Epidermal melanocyte (primary cell): ENCODE data around the gene HSFX3.
"Not testable (repeated sequence)": the region's sequence is repeated elsewhere in the genome, so short reads cannot be mapped to it uniquely, and the experiment has no call there.

Experiments used
- DNase-seq: peaks from one replicate; pipeline ENCODE4 v3.0.0; 2011; ENCODE audit warnings: low spot score; ENCODE audit not compliant: insufficient read length

Gene HSFX3

DNA sequence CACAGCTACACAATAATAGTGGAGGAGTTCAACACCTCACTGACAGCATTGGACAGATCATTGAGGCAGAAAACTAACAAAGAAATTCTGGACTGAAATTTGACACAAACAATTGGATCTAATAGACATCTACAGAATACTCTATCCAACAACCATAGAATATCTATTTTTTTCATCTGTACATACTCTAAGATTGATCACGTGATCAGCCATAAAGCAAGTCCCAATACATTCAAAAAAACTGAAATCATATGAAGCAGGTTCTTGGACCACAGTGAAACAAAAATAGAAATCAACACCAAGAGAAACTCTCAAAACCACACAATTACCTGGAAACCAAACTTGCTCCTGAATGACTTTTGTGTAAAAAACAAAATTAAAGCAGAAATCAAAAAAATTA lies 32.4 kb downstream of the HSFX3 start:
- no peak for DNase-seq

DNA sequence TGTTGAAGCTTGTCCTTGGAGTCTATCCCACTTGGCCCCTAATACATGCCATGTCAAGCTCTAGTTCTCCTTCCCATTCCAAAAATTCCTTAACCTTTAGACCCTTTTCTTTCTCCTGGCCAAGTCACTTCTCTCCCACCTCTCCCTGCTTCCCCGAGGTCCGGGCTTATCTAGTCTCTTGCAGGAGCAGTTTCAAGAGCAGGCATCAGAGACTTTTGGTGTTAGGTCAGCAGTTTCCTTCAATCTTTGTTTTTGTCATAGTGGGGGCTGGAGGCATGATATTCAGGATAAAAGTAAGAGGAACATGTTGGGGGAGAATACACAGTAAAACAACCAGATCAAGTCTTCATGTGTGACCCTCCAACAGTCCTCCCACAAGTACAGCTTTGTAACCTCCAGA lies 33.1 kb downstream of the HSFX3 start:
- no peak for DNase-seq

DNA sequence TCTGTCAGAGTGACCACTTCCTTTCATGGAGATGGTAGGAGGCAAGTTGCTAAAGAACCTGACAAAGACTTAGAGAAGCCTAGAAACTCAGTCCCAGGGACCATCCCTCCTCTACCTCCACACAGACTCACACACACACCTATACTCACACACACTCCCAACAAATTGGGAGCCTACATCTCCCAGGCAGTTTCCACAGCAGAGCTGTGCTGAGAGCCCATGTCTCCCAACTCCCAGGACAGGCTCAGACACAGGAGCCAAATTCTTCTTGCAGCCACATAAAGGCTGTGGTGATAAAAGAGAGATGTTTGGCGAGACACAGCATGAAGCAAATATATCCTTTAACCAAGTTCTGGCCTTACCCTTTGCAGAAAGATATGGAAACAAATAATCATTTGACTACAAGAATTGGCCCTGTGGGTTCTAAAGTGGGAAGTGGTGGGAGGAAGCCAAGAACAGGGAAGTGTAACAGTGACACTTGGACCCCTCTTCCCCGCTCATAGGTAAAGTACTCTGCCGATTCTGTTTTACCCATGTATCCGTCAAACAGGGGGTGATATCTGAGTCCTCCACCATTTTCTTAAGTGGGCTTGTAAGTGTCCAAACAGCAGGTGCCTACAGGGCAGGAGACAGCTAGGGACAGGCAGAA lies 33.6 kb downstream of the HSFX3 start:
- no peak for DNase-seq

DNA sequence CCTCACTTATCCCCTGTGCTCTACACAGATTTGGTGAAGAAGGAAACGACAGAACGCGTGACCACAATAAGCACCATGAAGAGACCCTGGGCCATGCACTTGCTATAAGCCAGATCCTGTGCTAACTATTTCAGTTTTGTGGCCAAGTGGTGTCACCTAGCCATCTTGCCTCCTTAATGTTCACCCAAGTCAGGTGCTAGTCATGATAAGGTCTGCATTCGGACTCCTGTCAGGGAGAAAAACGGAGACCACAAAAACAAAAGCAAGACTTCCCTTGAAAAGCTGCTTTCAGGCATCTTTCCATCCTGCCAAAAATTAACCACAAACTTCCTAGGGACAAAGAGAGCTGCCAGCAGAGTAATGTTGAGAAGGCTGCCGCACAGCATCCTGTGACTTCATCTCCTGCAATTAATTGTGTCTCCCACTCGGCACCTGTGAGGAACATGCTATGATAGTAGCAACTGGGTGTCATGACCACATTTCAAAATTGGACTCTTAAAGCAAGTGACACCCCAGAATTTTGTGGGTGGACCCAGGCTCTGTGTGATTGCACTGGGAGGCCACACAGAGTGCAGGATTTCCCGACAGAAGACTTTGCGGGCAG lies 35.8 kb downstream of the HSFX3 start:
- DNase-seq, result no peak

DNA sequence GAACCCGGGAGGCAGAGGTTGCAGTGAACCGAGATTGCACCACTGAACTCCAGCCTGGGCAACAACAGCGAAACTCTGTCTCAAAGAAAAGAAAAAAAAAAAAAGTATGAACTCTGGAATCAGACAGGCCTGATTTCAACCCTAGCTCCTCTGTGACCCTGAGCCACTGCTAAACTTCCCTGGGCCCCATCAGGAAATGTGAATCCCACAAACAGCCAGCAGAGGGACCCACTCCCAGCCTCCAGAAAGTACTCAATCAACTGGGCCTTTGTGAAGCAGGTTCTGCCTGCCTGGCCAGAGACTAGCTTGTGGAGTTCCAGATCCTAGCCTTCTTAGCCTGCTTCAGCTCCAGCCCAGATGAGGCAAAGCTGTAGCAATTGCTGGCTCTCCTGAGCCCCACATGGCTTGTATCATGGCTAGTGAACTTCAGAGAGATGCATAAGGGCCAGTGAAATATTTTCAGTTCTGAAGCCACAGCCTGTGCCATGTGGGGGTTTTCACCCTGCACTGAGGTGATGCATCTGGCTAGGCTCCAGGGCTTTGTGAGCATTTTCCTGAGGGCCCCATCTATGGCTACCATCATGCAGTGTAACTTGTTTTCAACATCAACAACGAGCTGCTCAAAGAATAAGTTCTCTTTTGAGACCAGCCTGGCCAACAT lies 37.4 kb downstream of the HSFX3 start:
- peak; percentile 38 for DNase-seq

DNA sequence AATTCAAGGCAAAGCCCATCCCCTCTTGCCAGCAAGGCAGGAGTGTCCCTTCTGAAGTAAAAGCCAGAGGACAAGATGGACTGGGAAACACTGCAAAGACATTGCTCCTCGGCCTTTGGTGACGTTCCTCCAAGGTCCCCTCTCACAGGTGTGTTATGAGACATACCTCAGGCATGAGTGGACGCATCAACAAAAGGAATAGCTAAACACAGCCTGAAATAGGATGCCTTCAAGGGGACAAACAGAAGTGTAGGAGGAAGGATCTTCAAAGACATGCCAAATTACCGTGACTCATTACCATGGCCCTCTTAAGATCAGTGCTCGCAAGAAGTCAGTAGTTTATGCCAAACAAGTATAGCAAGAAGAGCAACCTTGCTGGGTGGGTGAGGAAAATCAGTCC lies 38.6 kb downstream of the HSFX3 start:
- no peak for DNase-seq

DNA sequence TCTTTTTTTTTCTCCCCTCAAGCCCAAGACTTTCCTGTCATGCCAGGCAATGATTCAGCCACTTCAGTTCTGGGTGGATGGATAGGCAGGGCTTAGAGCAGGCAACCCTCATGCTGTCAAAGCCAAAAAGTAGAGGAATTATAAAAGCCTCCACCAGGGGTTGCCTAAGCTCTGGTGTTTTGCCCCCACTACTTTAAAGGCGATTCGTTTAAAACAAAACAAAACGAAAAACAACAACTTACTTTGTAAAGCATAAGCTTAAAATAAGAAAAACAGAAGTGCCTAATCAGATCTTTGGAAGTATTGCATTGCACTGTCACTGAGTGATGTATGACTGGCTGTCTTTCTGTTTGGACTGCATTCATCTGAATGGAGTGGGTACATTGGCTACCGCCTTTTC lies 39.3 kb downstream of the HSFX3 start:
- DNase-seq, result no peak

DNA sequence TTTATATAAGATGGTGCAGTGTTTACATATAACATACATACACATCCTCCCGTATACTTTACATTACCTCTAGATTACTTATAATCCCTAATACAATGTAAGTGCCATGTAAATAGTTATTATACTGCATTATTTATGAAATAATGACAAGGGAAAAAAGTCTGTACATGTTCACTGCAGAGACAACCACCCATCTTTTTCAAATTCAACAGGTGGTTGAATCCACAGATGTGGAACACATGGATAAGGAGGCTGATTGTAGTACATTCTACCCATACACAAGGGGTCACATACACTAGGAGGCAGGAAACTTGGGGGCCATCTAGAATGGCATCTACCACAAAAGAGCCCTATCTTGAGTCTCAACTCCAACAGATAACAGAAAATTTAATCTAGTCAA lies 41.3 kb downstream of the HSFX3 start:
- no peak for DNase-seq

DNA sequence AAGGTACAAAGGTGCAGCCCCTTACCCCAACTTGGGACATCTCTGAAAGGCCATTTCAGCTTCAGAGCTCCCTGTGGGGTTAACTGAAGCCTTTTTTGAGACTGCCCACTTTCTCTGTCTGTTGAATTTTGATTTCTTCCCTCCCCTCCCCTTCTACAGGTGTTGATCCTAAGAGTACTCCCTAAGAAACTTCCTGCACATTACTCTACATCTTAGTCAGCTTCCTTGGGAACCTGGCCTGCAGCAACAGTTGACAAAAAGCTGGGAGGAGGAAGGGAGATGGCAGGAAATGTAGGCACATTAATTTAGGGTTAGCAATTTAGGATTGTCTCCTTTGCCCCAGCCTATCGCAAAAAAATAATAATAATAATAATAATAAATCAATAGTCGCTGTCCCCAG lies 43.4 kb downstream of the HSFX3 start:
- DNase-seq, result no peak

DNA sequence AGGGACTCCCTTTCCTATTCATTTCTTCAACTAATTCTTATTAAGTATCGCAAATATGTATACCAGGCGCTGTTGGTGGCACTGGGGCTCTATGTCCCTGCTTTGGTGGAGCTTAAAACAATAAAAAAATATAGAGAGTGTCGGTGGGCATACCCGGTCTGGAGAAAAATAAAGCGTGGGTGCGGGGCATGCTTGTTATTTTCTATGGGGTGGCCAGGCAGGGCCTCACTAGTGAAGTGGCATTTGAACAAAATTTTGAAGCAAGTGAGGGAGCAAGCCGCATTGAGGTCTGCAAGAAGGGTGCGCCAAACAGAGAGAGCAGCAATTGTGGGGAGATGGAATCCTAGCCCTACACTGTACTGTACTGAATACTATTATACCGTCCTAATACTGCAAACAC lies 44.1 kb downstream of the HSFX3 start:
- no peak for DNase-seq

DNA sequence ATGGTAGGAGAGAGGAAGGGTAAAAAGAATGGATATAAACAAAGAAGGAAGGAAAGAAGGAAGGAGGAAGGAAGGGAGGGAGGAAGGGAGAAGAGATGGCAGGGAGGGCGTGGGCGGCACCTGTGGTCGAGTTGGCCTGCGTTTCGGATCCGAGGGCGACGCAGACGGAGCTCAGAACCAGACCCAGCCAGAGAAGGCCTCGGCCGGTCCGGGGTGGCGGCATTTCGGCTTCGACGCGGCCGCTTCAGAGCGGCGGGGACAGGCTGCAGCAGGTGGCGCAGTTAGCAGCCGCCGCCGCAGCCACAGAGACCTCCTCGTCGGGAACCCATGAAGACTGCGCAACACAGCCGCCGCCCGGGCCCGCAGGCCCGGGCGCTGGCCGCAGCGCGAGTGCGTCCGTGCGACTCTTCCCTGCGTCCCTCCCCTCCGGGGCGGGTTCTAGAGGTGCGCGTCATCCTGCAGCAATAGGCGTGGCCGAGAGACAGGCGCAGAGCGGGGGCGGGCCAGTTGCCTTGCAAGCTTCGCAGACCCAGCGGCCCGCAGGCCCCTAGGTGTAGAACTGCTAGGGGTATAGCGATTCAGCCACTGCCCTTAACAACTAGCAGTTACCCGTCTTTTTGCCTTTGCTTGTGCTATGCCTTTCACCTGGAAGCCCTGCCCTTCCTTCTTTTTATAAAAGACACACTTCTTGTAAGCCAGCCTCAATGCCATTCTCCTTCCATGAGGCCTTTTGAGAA lies 44.6 kb downstream of the HSFX3 start, which contains the start of gene IDS:
Gene IDS (minus strand): TSS at position 392 of the 737 bp plus-strand sequence. CDS start 169 bp downstream, at position 223.
- DNase-seq, result peak; percentile 57

DNA sequence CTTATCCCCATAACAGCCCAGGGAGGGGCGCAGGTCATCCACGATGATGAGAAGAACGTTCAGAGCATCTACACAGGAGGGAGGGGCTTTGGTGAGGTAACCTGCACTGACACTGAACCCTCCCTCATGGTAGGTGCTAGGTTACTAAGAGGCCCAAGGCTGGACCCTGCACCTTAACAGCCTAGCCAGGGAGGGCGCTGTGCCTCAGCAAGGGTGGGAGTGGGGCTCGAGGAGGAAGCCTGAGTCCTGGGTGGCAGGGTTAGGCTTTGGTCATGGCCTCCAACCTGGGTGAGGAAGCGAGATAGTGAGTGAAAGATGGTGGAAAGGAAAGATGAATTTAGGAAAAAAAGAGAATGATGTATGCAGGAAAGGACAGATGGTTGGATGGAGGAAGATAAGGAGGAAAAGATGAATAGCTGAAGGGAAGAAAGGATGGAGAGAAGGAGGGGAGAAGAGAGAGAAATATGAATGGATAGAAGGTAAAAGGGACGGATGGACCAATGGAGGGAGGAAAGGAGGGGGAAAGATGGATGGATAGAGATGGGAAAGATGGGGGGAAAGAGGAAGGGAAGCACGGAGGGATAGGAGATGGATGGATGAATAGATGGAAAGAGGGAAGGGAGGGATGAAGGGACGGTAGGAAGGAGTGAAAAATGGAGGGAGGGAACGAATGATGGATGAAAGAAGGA lies 45.4 kb downstream of the HSFX3 start:
- DNase-seq, result no peak

DNA sequence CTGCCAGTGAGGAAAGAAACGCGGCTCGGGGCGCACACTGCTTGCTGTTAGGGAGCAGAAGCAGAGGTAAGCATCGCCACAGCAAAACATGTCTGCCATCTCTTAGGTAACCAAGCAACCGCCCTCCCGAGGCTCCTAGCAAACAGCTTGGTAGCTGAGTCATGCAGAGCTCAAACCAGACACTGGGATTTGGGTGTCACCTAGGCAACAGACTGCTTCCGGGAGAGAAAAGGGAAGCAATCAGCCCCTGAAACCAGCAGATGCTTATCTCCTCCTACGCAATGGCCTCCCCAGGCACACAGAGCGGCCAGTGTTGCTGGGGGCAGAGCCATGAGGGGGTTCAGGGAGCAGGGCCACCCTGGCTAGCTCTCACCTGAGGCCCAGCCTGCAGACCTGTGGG lies 46.3 kb downstream of the HSFX3 start:
- not testable (repeated sequence) for DNase-seq

DNA sequence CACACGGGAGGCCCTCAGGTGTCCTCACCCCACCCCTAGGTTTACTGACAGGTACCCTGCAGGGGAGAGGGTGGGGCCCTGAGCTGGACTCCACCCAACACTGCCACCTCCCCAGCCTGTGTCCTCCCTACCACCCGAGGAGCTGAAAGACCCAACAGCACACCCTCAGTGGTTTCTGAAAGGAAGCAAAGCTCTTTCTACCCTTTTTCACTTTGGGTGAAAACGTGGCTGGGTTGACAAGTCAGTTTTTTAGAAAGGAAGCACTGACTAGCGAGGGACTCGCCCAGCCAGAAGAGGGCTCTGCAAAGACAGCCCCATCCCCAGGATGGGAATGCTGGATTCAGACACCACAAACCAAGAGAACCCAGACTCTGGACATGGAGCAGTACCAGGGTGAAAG lies 46.8 kb downstream of the HSFX3 start:
- DNase-seq, result not testable (repeated sequence)

DNA sequence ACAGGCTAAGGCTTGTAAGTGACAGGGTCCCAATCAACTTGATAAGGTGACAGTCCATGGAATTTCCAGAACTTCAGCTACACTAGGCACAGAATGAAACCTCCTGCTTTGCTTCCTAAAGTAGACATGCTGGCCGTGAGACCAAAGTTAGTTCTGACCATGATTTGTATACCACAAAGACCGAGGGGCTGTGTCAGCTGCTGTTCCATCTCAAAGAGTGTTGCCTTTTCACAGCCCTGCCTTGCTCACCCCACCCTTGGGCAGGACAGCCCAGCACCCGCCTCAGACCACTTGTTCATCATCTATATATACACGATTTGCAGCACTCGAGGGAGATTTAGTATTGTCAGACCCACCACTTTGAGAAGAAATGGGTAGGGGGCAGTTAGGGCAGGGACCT lies 50.0 kb downstream of the HSFX3 start:
- no peak for DNase-seq

DNA sequence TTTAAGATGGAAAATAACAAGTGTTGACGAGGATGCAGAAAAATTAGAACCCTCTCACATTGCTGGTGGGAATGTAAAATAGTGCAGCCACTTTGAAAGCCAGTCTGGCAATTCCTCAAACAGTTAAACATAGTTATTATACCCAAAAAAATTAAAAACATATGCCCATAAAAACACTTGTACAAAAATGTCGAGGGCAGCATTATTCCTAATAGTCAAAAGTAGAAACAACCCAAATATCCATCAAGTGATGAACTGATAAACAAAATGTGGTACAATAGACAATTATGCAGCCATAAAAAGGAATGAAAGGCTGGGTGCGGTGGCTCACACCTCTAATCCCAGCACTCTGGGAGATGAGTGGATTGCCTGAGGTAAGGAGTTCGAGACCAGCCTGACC lies 51.0 kb downstream of the HSFX3 start:
- DNase-seq, result no peak
